Memory B cell (primary cell): ENCODE measurements around the gene BRF1.
"Not testable (repeated sequence)": the region's sequence is repeated elsewhere in the genome, so short reads cannot be mapped to it uniquely, and the experiment has no call there.

Source experiments
- ATAC-seq: fragments of 150-1000 bp; cut with Tn5 transposase; 2 replicates; pipeline ENCODE4 v1.10.0; 2021; ENCODE audit warnings: low read depth, mild to moderate bottlenecking, moderate library complexity
- DNase-seq, 2 donors: peaks; one replicate each; pipeline ENCODE4 v3.0.0; 2022; ENCODE audit warnings: low spot score in 2 of 2
- H3K27ac Mint-ChIP-seq: one replicate; pipeline ENCODE4 v1.8.0; 2022; ENCODE audit warnings: mild to moderate bottlenecking, moderate library complexity, mixed read lengths
- H3K27me3 Mint-ChIP-seq: one replicate; pipeline ENCODE4 v1.8.0; 2022; ENCODE audit warnings: mixed read lengths
- H3K36me3 Mint-ChIP-seq: one replicate; pipeline ENCODE4 v1.8.0; 2022; ENCODE audit warnings: mild to moderate bottlenecking, mixed read lengths
- H3K4me1 Mint-ChIP-seq: one replicate; pipeline ENCODE4 v1.8.0; 2022; ENCODE audit warnings: mixed read lengths
- H3K4me3 Mint-ChIP-seq: one replicate; pipeline ENCODE4 v1.8.0; 2022; ENCODE audit warnings: mild to moderate bottlenecking, moderate library complexity, mixed read lengths
- H3K9me3 Mint-ChIP-seq: one replicate; pipeline ENCODE4 v1.8.0; 2022; ENCODE audit warnings: mixed read lengths

BRF1 gene

DNA sequence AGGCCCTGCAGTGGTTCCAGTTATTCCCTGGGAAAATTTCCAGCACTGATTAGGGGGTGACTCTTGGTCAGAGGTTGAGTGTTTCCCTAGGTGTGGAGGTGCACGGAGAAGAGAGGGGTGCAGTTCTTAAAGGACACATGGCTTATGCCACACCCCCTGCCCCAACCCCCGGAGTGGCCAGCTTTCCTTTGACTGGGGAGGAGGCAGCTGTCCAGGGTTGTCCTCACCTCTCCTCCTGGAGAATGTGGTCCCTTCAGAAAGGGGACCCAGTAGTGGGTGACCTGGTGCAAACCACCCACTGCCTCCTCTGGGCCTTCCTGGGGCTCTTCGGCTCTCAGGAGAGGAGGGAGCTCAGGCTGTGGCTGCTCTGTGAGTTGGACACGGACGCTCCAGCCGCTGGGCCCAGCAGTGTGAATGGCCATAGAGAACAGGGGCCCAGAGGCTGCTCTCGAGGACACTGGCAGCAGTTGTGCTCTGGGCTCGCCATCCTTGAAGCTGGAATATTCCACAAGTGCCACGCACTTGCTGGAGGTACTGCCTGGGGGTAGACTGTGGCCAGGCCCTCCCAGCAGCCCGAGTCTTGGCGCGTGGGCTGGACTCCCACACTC lies 27.4 kb upstream of the BRF1 start:
- peaks cover 24% of the 10 kb centered on the region for H3K4me1 Mint-ChIP-seq
- H3K9me3 Mint-ChIP-seq: no peaks in the 10 kb centered on the region
- no peak overlapping the region for H3K27ac Mint-ChIP-seq
- no peak overlapping the region for H3K4me3 Mint-ChIP-seq
- ATAC-seq (no peak), DNase-seq (no peak)
- peaks cover 5% of the 10 kb centered on the region for H3K36me3 Mint-ChIP-seq
- H3K27me3 Mint-ChIP-seq: no peaks in the 10 kb centered on the region

DNA sequence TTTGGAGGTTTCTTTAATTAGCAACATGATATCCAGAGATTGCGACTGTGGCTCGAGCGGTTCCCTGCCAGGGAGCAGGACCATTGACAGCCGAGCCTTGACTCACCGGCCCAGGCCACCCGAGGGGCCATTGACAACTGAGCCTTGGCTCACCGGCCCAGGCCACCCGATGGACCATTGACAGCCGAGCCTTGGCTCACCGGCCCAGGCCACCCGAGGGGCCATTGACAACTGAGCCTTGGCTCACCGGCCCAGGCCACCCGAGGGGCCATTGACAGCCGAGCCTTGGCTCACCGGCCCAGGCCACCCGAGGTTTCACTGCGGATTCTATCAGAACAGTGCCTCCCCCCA lies 26.9 kb upstream of the BRF1 start:
- H3K9me3 Mint-ChIP-seq, ATAC-seq, H3K4me3 Mint-ChIP-seq, H3K36me3 Mint-ChIP-seq, H3K27me3 Mint-ChIP-seq, H3K27ac Mint-ChIP-seq, DNase-seq: not testable (repeated sequence)
- H3K4me1 Mint-ChIP-seq: peaks cover 23% of the 10 kb centered on the region

DNA sequence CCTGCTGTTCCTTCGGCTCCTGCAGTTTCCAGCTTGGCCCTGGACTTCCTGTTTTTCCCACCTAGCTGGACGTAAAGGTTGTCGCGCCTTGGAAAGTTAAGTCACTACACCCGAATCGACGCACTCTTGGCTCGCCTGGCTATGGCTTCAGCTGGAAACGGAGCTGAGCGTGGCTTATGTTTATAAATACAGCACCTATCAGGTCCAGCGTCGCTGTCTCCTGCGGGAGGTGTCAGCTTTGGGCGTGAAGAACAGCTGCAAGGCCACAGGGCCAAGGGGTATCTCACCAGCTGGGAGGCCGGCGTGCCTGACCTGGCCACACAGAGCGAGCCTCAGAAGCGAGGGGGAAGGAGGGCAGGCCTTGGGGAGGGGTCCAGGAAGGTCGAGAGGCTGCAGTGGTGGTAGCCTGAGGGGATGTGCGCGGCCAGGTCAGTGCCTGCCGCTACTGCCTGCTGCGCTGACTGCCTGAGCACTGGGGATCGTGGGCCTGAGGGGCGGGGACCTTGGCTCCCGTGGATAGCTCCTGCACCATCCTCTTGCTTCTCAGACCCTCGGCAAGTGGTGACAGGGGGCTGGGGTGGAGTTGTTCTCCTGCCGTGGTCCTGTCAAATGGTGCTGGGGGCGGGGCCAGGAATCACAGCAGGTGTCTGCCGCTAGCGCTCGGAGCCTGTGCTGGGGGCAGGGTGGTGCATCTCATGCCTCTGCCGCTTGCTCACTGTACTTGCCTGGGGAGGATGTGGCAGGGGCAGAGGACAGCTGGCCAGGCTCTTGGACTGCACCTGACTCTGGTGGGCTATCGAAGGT lies 26.3 kb upstream of the BRF1 start:
- H3K27ac Mint-ChIP-seq: no peak overlapping the region
- DNase-seq (no peak), ATAC-seq (no peak)
- peaks cover 11% of the 10 kb centered on the region for H3K36me3 Mint-ChIP-seq
- H3K4me1 Mint-ChIP-seq: peaks cover 23% of the 10 kb centered on the region
- H3K27me3 Mint-ChIP-seq: no peaks in the 10 kb centered on the region
- no peaks in the 10 kb centered on the region for H3K9me3 Mint-ChIP-seq
- no peak overlapping the region for H3K4me3 Mint-ChIP-seq

GRCh38 chr14:105326568-105326867 lies 25.7 kb upstream of the BRF1 start:
- peaks cover 19% of the 10 kb centered on the region for H3K4me1 Mint-ChIP-seq
- H3K36me3 Mint-ChIP-seq: peaks cover 11% of the 10 kb centered on the region
- no peak overlapping the region for H3K4me3 Mint-ChIP-seq
- H3K9me3 Mint-ChIP-seq: no peaks in the 10 kb centered on the region
- no peak overlapping the region for H3K27ac Mint-ChIP-seq
- H3K27me3 Mint-ChIP-seq: no peaks in the 10 kb centered on the region
- ATAC-seq (no peak), DNase-seq (no peak)

DNA sequence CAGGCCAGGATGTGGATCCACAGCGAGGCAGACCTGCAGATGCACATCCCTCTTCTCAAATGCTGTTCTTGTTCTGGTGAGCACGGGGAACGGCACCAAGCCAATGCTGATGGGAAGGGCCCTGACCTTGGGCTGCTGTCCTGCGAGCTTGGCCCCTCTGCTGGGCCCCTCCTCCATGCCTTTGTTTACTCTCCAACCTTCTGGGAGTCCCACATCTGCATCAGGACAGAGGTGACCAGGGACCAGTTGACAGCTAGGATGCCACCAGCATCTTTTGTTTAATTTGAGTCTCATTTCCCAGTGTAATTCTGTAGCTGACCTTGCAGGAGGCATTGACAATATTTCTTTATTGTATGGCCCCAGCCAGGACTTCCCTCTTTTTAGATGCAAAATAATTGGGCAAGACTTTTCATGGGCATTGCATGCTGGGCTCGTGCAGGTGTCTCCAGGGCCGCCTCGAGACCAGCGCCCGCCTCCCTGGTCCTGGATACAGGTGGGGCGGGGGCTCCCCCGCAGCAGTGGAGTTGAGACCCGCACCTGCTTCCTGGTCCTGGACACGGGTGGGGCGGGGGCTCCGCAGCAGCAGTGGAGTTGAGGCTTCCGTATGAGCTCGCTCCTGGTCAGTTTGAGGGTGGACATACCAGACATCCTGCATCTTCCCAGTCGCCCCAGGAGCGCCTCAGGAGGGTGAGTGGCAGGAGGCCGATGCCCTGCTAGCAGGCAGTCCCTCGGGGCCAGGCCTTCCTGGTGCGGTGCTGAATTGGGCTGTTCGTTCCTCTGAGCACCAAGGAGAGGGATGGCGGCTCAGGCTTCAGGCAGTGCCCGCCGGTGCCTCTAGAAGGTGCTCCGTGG lies 25.1 kb upstream of the BRF1 start:
- ATAC-seq: no peak
- no peaks in the 10 kb centered on the region for H3K9me3 Mint-ChIP-seq
- H3K4me1 Mint-ChIP-seq: peaks cover 15% of the 10 kb centered on the region
- peaks cover 11% of the 10 kb centered on the region for H3K36me3 Mint-ChIP-seq
- DNase-seq: no peak
- no peaks in the 10 kb centered on the region for H3K27me3 Mint-ChIP-seq
- H3K27ac Mint-ChIP-seq: no peak overlapping the region
- no peak overlapping the region for H3K4me3 Mint-ChIP-seq

DNA sequence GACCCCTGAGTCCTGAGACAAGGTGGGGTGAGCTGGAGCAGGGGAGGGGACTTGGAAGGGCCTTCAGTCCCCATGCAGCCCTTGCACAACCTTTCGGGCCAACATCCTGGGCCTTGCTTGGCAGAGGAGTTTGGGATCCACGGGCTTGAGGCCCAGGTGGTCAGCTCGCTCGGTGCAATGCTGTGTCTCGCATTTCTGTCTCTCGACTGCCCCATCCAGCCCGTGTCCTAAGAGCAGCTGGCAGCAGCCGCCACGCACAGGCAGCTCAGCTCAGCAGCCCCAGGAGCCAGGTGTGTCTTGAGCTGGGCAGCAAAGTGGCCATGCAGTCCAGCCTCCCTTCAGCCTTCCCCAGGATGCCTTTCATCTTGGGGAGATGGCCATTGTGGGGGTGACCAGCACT lies 24.5 kb upstream of the BRF1 start:
- H3K27ac Mint-ChIP-seq: no peak overlapping the region
- H3K27me3 Mint-ChIP-seq: no peaks in the 10 kb centered on the region
- H3K9me3 Mint-ChIP-seq: no peaks in the 10 kb centered on the region
- ATAC-seq (no peak), DNase-seq (no peak)
- H3K4me3 Mint-ChIP-seq: no peak overlapping the region
- H3K36me3 Mint-ChIP-seq: peaks cover 11% of the 10 kb centered on the region
- H3K4me1 Mint-ChIP-seq: peaks cover 12% of the 10 kb centered on the region

DNA sequence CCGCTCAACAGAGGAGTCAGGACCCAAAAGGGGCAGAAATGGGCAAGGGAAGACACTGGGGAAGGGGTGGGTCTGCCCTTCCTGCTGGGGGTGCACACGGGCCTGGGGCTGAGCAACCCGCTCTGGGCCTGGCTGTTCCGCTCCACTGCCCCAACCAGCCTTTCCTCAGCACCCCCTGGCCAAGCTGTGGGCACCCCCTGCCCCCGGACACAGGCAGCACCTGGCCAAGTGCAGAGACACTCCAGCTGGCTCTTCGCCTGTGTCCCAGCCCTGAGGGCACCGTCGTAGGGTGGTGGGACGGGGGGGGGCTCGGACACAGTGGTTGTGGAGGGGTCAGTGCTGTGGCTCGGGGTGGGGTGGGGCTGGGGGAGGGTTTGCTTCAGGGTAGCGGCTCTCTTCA lies 24.1 kb upstream of the BRF1 start:
- Mint-ChIP-seq H3K27me3 (no peaks in the 10 kb centered on the region), H3K9me3 (no peaks in the 10 kb centered on the region), H3K36me3 (peaks cover 11% of the 10 kb centered on the region), H3K27ac (no peak overlapping the region), H3K4me1 (peaks cover 12% of the 10 kb centered on the region), H3K4me3 (no peak overlapping the region)
- DNase-seq: no peak
- ATAC-seq: no peak

DNA sequence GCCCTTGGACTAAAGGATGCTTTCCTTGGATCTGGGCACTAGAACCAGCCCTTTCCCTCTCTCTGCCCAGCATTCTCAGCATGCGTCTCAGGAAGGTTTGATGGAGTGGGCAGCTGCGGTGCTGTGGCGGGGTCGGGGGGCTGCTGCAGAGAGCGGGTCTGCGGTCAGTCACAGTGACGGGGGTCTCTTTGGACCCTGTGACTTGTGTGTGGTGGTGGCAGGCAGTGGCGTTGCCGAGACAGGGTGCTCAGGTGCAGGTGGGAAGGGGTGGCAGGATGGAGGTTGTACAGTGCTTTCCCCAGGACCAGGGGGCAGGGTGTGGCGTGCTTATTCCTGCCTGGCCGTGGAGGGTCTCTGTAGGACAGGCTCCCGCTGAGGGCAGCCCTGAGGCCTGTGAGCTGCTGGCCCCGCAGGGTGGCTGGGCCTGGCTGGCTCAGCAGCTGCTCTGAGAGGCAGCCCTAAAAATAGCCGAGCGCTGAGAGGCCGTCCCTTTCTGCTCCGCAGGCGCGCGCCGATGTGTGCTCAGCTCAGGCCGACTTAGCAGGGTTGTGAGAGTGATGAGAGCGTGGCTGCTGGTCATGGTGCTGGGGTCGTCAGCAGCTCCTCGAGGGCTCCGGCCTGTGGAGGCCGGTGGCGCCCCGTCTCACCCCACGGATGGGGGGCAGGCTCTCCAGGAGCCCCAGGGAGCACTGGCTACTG lies 23.4 kb upstream of the BRF1 start:
- Mint-ChIP-seq H3K27ac (no peak overlapping the region), H3K9me3 (no peaks in the 10 kb centered on the region), H3K36me3 (peaks cover 11% of the 10 kb centered on the region), H3K27me3 (no peaks in the 10 kb centered on the region), H3K4me3 (no peak overlapping the region), H3K4me1 (peaks cover 12% of the 10 kb centered on the region)
- DNase-seq (no peak), ATAC-seq (no peak)

DNA sequence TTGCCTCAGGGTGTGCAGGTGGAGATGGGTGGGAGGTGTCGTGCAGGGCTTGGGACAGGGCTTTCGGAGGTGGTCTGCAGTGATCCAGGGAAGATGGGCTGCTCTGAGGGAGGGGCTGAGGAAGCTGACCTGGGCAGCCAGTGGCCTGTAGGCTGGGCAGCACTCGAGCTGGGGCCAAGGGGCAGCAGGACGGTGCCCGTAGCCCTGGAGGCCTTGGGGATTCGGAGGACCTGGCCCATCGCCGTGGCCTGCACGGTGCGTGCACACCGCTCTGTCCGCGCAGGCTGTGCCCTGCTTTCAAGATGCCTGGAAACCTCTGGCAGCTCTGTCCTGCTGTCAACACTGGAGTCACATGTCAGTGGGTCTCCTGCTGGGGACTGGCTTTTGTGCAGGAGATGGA lies 22.9 kb upstream of the BRF1 start:
- peaks cover 8% of the 10 kb centered on the region for H3K4me1 Mint-ChIP-seq
- H3K36me3 Mint-ChIP-seq: peaks cover 11% of the 10 kb centered on the region
- H3K27me3 Mint-ChIP-seq: no peaks in the 10 kb centered on the region
- ATAC-seq (no peak), DNase-seq (no peak)
- no peaks in the 10 kb centered on the region for H3K9me3 Mint-ChIP-seq
- no peak overlapping the region for H3K27ac Mint-ChIP-seq
- H3K4me3 Mint-ChIP-seq: no peak overlapping the region

DNA sequence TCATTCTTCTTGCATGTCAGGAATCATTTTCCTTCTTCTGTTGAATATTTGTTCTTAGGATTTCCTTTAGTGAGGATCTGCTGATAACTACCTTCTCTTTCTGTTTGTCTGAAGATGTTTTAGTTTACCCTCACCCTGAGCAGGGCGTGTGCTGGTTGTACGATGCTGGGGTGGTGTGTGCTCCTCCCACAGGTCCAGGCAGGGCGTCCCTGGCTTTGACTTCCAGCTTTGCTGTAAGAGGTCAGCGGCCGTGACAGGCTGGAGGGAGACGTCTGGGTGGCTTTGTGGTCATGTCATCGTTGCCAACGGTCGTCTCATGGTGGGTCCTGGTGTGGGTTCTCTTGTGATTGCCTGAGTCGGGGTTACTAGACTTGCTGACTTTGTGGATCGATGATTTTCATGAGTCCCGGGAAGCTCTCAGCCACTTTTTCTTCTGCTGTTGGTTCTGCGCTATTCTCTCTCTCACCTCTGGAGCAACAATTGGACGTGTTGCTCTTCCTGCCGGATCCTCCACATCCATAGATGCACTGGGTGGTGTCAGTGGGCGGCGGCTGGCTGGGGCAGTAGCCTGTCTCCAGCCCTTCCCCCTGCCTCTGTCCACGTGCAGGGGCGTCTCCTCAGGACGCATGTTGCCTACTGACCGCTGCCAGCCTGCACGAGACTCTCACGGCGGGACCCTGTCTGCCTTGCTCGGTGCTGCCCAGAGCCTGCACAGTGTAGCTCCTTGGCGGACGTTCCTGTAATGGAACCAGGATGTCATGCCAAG lies 22.2 kb upstream of the BRF1 start:
- ATAC-seq (no peak), DNase-seq (no peak)
- no peak overlapping the region for H3K4me3 Mint-ChIP-seq
- H3K9me3 Mint-ChIP-seq: no peaks in the 10 kb centered on the region
- H3K27me3 Mint-ChIP-seq: no peaks in the 10 kb centered on the region
- peaks cover 8% of the 10 kb centered on the region for H3K4me1 Mint-ChIP-seq
- H3K36me3 Mint-ChIP-seq: peaks cover 11% of the 10 kb centered on the region
- no peak overlapping the region for H3K27ac Mint-ChIP-seq

- Mint-ChIP-seq H3K27me3 (no peaks in the 10 kb centered on the region), H3K36me3 (peaks cover 2% of the 10 kb centered on the region), H3K27ac (no peak overlapping the region), H3K9me3 (no peaks in the 10 kb centered on the region), H3K4me1 (peaks cover 10% of the 10 kb centered on the region), H3K4me3 (no peak overlapping the region)
- no peak for ATAC-seq
- DNase-seq: no peak
Observed at GRCh38 chr14:105317546-105317945, 16.7 kb upstream of the BRF1 start.

- H3K27me3 Mint-ChIP-seq: no peaks in the 10 kb centered on the region
- H3K9me3 Mint-ChIP-seq: no peaks in the 10 kb centered on the region
- H3K27ac Mint-ChIP-seq: no peak overlapping the region
- H3K36me3 Mint-ChIP-seq: no peaks in the 10 kb centered on the region
- ATAC-seq (no peak), DNase-seq (no peak)
- H3K4me3 Mint-ChIP-seq: no peak overlapping the region
- H3K4me1 Mint-ChIP-seq: peaks cover 10% of the 10 kb centered on the region
Observed at GRCh38 chr14:105316968-105317510, 16.2 kb upstream of the BRF1 start.

DNA sequence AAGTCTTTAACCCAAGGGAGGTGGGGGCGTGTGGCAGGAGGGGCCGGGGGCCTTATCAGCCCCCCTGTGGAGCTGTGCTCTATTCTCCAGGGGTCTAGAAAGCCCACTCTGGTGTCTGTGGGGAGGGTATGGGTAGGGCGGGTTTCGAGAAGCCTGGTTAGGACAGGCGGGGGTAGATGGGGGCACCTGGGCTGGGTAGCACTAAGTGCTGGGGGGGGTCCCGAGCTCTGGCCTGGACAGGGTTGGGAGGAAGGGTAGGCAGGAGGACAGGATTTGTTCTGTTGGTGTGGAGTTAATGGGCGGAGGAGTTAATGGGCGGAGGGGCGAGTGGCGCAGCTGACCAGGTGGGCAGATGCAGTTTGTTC lies 15.8 kb upstream of the BRF1 start:
- Mint-ChIP-seq H3K4me3 (peak overlapping the region; percentile 47), H3K27me3 (no peaks in the 10 kb centered on the region), H3K36me3 (no peaks in the 10 kb centered on the region), H3K4me1 (peaks cover 10% of the 10 kb centered on the region), H3K9me3 (no peaks in the 10 kb centered on the region), H3K27ac (no peak overlapping the region)
- no peak for ATAC-seq
- no peak for DNase-seq
